ENCODE measurements around the gene ESPL1. TPM values are rescaled to one million over a fixed set of nuclear protein-coding genes. Genes with fewer than 3 reads are reported as not detected.

The ESPL1 gene
- total and polyA plus RNA-seq, 4 donors, result 2.8 to 19.3 (median 3.7) TPM

DNA sequence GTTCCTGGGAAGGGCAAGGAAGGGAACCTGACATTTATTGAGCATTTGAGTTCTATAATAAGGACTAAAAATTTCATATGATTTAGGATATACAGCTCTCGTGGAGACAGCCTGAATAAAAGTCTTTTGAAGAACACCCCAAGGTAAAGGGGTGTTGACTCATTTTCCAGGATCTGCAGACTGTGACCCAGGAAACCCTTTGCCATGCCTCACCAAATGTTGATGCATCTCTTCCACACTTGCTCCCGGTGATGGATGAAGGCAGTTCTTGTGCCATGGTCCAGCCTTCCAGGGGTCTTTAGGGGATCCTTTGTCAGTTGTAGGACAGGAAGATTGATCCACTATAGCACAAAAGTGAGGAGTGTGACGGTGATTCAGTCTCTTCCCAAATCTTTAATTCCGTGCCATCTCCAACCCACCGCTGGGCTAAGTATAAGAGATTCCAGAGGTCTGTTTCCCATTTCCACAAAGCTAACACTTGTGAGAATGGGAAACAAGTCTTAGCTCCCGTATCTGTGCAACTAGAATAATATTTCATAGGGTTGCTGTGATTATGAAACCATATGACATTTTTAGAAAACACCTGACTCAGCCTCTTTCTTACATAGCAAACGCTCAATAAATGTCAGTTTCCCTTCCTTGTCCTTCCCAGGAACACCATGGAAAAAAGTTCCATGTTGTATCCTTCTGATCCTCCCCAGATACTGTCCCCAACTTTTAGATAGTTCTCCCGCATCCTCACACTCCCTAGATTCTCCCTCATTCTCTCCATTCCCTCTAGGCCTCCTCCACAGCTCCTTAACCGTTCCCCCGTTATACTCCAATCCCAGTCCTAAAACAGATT lies 52.5 kb downstream of the ESPL1 start:
- TF ChIP-seq, protein P1, sequence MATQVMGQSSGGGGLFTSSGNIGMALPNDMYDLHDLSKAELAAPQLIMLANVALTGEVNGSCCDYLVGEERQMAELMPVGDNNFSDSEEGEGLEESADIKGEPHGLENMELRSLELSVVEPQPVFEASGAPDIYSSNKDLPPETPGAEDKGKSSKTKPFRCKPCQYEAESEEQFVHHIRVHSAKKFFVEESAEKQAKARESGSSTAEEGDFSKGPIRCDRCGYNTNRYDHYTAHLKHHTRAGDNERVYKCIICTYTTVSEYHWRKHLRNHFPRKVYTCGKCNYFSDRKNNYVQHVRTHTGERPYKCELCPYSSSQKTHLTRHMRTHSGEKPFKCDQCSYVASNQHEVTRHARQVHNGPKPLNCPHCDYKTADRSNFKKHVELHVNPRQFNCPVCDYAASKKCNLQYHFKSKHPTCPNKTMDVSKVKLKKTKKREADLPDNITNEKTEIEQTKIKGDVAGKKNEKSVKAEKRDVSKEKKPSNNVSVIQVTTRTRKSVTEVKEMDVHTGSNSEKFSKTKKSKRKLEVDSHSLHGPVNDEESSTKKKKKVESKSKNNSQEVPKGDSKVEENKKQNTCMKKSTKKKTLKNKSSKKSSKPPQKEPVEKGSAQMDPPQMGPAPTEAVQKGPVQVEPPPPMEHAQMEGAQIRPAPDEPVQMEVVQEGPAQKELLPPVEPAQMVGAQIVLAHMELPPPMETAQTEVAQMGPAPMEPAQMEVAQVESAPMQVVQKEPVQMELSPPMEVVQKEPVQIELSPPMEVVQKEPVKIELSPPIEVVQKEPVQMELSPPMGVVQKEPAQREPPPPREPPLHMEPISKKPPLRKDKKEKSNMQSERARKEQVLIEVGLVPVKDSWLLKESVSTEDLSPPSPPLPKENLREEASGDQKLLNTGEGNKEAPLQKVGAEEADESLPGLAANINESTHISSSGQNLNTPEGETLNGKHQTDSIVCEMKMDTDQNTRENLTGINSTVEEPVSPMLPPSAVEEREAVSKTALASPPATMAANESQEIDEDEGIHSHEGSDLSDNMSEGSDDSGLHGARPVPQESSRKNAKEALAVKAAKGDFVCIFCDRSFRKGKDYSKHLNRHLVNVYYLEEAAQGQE (IDR thresholded peaks at IDR 0.05), result no peak
- peak; percentile 6 for TF ChIP-seq TAF1 (conservative IDR thresholded peaks at IDR 0.05)
- H3K4me3 ChIP-seq (ENCODE audit: low read depth in 1 of 3, low read length in 3 of 3), result peak overlapping the region; percentile 61 to 90 (median 71)
- H3K9ac ChIP-seq (ENCODE audit: low read depth in 1 of 2, low read length in 2 of 2), result peak overlapping the region; percentile 76 to 90
- H3K9me3 ChIP-seq (ENCODE audit: control insufficient read depth in 4 of 4, low read length in 3 of 4), result no peaks in the 10 kb centered on the region
- H3K36me3 ChIP-seq (ENCODE audit: control insufficient read depth in 4 of 4, insufficient read depth in 3 of 4, low read depth in 1 of 4, low read length in 3 of 4), result peaks cover 0 to 15% (median 10%) of the 10 kb centered on the region in 4 donors
- WGBS, result 45% methylated on average over 10 of the region's 10 CpGs
- DNase-seq (ENCODE audit: low spot score), result no peak
- no peaks in the 10 kb centered on the region for H3K27me3 ChIP-seq (ENCODE audit: control insufficient read depth in 4 of 4, insufficient read depth in 4 of 4, low read length in 3 of 4)
- peak overlapping the region; percentile 87 to 96 for H3K27ac ChIP-seq (ENCODE audit: low read depth in 1 of 2, low read length in 2 of 2)
- H3K4me1 ChIP-seq (ENCODE audit: control insufficient read depth in 4 of 4, insufficient read depth in 4 of 4, low read length in 3 of 4), result peaks cover 3 to 32% (median 26%) of the 10 kb centered on the region in 4 donors

DNA sequence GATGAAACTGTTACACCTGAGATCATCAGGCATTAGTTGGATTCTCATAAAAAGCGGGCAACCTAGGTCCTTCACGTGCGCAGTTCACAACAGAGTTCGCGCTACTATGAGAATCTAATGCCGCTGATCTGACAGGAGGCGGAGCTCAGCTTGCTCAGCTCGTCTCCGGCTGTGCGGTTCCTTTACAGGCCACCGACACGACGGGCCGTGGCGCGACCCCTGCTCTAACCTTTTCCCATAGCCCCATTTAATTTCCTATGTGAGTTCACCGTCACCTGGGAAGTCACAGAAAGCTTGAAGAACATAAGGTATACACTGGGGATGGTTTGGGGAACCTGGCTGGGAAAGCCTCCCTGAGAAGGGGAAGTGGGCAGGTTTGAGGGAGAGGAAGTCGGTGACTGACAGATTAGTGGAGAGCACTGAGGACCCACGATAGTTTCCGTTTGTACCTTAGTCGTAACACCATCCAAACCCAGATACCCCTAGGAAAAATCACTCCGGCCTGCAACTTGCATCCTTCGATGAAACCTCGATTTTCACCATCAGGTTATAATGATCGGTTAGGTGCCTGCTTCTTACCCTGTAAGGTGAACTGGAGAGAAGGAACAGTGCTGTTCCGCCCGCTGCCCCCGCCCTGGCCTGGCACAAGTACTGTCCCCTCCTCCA lies 56.1 kb downstream of the ESPL1 start:
- peak; percentile 63 for DNase-seq (ENCODE audit: low spot score)

DNA sequence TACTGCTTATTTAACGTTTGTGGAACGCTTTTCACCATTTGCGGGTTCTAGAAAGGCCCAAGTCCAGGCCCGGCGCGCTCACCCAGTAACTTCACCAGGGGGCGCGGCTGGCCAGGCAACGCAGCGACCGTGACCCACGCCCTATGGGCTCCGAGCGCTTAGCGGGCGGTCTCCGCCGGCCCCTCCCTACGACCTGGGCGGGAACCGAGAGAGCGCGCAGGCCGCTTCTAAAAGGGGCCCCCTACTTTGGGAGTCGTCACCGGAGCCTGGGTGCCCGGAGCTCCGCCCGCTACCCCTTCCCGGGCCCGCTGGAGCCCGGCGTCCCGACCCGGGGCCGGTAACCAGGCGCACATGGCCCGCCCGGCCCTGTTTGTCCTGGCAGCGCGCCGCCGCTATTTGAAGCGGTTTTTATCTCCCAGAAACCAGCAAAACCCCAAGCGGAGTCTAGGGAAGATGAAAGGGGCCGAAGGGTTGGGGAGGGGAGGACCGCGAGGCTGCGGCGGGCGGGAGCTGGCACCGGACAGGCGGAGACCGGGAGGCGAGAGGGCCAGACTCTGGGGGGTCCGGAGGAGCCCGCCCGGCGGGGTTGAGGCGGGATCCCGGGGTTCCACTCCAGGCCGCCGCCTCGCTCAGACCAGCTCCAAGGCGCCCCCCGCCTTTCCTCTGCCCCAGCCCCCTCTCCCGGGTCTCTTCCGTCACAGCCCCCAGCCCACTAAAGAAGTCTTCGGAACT lies 56.8 kb downstream of the ESPL1 start:
- WGBS, result under 1% methylated on average over 69 of the region's 69 CpGs
- H3K4me3 ChIP-seq (ENCODE audit: low read depth in 1 of 3, low read length in 3 of 3), result peak overlapping the region; percentile 56 to 73 (median 61)
- H3K27me3 ChIP-seq (ENCODE audit: control insufficient read depth in 4 of 4, insufficient read depth in 4 of 4, low read length in 3 of 4), result no peaks in the 10 kb centered on the region
- peak; percentile 90 for DNase-seq (ENCODE audit: low spot score)
- peak overlapping the region; percentile 65 to 66 for H3K9ac ChIP-seq (ENCODE audit: low read depth in 1 of 2, low read length in 2 of 2)
- H3K4me1 ChIP-seq (ENCODE audit: control insufficient read depth in 4 of 4, insufficient read depth in 4 of 4, low read length in 3 of 4), result peaks cover 3 to 37% (median 26%) of the 10 kb centered on the region in 4 donors
- H3K27ac ChIP-seq (ENCODE audit: low read depth in 1 of 2, low read length in 2 of 2), result peak overlapping the region; percentile 81 to 94
- H3K36me3 ChIP-seq (ENCODE audit: control insufficient read depth in 4 of 4, insufficient read depth in 3 of 4, low read depth in 1 of 4, low read length in 3 of 4), result no peaks in the 10 kb centered on the region
- no peaks in the 10 kb centered on the region for H3K9me3 ChIP-seq (ENCODE audit: control insufficient read depth in 4 of 4, low read length in 3 of 4)
- TF ChIP-seq, protein P1 (IDR thresholded peaks at IDR 0.05), result peak; percentile 45
- TF ChIP-seq FOXA1 (IDR thresholded peaks at IDR 0.05) (no peak), RAD21 (IDR thresholded peaks at IDR 0.05) (peak; percentile 80 to 83), HNF4G (IDR thresholded peaks at IDR 0.05) (peak; percentile 23), HNF4A (conservative IDR thresholded peaks at IDR 0.05) (peak; percentile 58 to 75), RXRA (IDR thresholded peaks at IDR 0.05) (peak in 1 of 2 donors; percentile 47), FOXA2 (IDR thresholded peaks at IDR 0.05) (no peak), TAF1 (conservative IDR thresholded peaks at IDR 0.05) (no peak)
- TF ChIP-seq, protein P2, sequence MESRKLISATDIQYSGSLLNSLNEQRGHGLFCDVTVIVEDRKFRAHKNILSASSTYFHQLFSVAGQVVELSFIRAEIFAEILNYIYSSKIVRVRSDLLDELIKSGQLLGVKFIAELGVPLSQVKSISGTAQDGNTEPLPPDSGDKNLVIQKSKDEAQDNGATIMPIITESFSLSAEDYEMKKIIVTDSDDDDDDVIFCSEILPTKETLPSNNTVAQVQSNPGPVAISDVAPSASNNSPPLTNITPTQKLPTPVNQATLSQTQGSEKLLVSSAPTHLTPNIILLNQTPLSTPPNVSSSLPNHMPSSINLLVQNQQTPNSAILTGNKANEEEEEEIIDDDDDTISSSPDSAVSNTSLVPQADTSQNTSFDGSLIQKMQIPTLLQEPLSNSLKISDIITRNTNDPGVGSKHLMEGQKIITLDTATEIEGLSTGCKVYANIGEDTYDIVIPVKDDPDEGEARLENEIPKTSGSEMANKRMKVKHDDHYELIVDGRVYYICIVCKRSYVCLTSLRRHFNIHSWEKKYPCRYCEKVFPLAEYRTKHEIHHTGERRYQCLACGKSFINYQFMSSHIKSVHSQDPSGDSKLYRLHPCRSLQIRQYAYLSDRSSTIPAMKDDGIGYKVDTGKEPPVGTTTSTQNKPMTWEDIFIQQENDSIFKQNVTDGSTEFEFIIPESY (IDR thresholded peaks at IDR 0.05), result no peak
- TF ChIP-seq, protein P3, sequence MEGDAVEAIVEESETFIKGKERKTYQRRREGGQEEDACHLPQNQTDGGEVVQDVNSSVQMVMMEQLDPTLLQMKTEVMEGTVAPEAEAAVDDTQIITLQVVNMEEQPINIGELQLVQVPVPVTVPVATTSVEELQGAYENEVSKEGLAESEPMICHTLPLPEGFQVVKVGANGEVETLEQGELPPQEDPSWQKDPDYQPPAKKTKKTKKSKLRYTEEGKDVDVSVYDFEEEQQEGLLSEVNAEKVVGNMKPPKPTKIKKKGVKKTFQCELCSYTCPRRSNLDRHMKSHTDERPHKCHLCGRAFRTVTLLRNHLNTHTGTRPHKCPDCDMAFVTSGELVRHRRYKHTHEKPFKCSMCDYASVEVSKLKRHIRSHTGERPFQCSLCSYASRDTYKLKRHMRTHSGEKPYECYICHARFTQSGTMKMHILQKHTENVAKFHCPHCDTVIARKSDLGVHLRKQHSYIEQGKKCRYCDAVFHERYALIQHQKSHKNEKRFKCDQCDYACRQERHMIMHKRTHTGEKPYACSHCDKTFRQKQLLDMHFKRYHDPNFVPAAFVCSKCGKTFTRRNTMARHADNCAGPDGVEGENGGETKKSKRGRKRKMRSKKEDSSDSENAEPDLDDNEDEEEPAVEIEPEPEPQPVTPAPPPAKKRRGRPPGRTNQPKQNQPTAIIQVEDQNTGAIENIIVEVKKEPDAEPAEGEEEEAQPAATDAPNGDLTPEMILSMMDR (IDR thresholded peaks at IDR 0.05; ENCODE audit: low read depth, low read length, missing input control), result peak; percentile 65

More for the DNA sequence above, 56.1 kb downstream of the ESPL1 start:
- Histone ChIP-seq H3K9me3 (ENCODE audit: control insufficient read depth in 4 of 4, low read length in 3 of 4) (no peaks in the 10 kb centered on the region), H3K27me3 (ENCODE audit: control insufficient read depth in 4 of 4, insufficient read depth in 4 of 4, low read length in 3 of 4) (no peaks in the 10 kb centered on the region), H3K27ac (ENCODE audit: low read depth in 1 of 2, low read length in 2 of 2) (peak overlapping the region; percentile 81 to 94), H3K36me3 (ENCODE audit: control insufficient read depth in 4 of 4, insufficient read depth in 3 of 4, low read depth in 1 of 4, low read length in 3 of 4) (peaks cover 0 to 3% (median 0%) of the 10 kb centered on the region in 4 donors), H3K4me3 (ENCODE audit: low read depth in 1 of 3, low read length in 3 of 3) (peak overlapping the region; percentile 56 to 73 (median 61)), H3K9ac (ENCODE audit: low read depth in 1 of 2, low read length in 2 of 2) (peak overlapping the region; percentile 65 to 66), H3K4me1 (ENCODE audit: control insufficient read depth in 4 of 4, insufficient read depth in 4 of 4, low read length in 3 of 4) (peaks cover 3 to 37% (median 26%) of the 10 kb centered on the region in 4 donors)
- TF ChIP-seq YY1 (IDR thresholded peaks at IDR 0.05) (no peak), HNF4A (conservative IDR thresholded peaks at IDR 0.05) (no peak), RXRA (IDR thresholded peaks at IDR 0.05) (peak in 1 of 2 donors; percentile 7), EGR1 (IDR thresholded peaks at IDR 0.05; ENCODE audit: low read depth in 2 of 2) (no peak), RAD21 (IDR thresholded peaks at IDR 0.05) (no peak)
- WGBS, result 20% methylated on average over 28 of the region's 28 CpGs
